Gastroesophageal sphincter (tissue), 4 donors: Measurements from ENCODE around the gene PKIB. TPM values are rescaled to one million over a fixed set of nuclear protein-coding genes. Genes with fewer than 3 reads are reported as not detected.
"Not testable (repeated sequence)": the region's sequence is repeated elsewhere in the genome, so short reads cannot be mapped to it uniquely, and the experiment has no call there.

ENCODE experiments used
- ATAC-seq: fragments of 150-250 bp; one replicate; pipeline ENCODE4 v1.9.1; 2016; ENCODE audit warnings: mild to moderate bottlenecking, moderate library complexity
- H3K27ac ChIP-seq, 4 donors: fragments of 200-600 bp; sonication (generic) in 3 of 4; 1 replicate in 3 of 4; 2 replicates in 1 of 4; pipeline ENCODE4 v1.5.1; 2016 to 2019
- H3K27me3 ChIP-seq: fragments of 200-600 bp; sonication (generic); one replicate; pipeline ENCODE4 v1.5.1; 2019
- H3K36me3 ChIP-seq, 2 donors: fragments of 200-600 bp; sonication (generic); one replicate each; pipeline ENCODE4 v1.5.1; 2019; ENCODE audit warnings: control low read depth in 1 of 2
- H3K4me1 ChIP-seq, 3 donors: fragments of 200-600 bp; sonication (generic); 1 replicate in 2 of 3; 2 replicates in 1 of 3; pipeline ENCODE4 v1.5.1; 2016 to 2019; ENCODE audit warnings: control low read depth in 2 of 3
- H3K4me3 ChIP-seq, 2 donors: fragments of 200-600 bp; sonication (generic); one replicate each; pipeline ENCODE4 v1.5.1; 2019; ENCODE audit warnings: mild to moderate bottlenecking in 1 of 2, moderate library complexity in 1 of 2
- H3K9me3 ChIP-seq, 3 donors: fragments of 200-600 bp; sonication (generic); one replicate each; pipeline ENCODE4 v1.5.1; 2017 to 2019; ENCODE audit warnings: control low read depth in 2 of 3
- CTCF ChIP-seq, 4 experiments: fragments of 200-600 bp in 2 of 4; fragments of 450-650 bp in 2 of 4; sonication (generic) in 1 of 4; IDR thresholded peaks; one replicate each; pipeline ENCODE4 v1.5.1; 2017 to 2019; ENCODE audit warnings: antibody characterized with exemption in 4 of 4, mild to moderate bottlenecking in 2 of 4, moderate library complexity in 2 of 4
- EP300 ChIP-seq: sonication (generic); formaldehyde crosslinking; IDR thresholded peaks from one replicate; pipeline ENCODE4 v1.6.1; 2017; ENCODE audit warnings: antibody characterized with exemption, mild to moderate bottlenecking
- POLR2A ChIP-seq, 2 donors: fragments of 450-650 bp; IDR thresholded peaks; one replicate each; pipeline ENCODE4 v1.6.1; 2017; ENCODE audit warnings: antibody characterized with exemption in 2 of 2, mild to moderate bottlenecking in 2 of 2, moderate library complexity in 1 of 2
- POLR2AphosphoS5 ChIP-seq: sonication (generic); formaldehyde crosslinking; IDR thresholded peaks from one replicate; pipeline ENCODE4 v1.6.1; 2017; ENCODE audit warnings: antibody characterized with exemption
- WGBS, 2 donors: methylation state at CpG; one replicate each; pipeline ENCODE4 v1.1.5; 2018; ENCODE audit warnings: low coverage in 1 of 2; 5-methylcytosine and 5-hydroxymethylcytosine counted together
- total RNA-seq, 4 donors: library from RNA; depleted of rRNA; stranded (reverse); fragments of >200 nt; gene quantifications; one replicate each; pipeline ENCODE4 v1.1.0, GENCODE V29; 2016

PKIB gene
- total RNA-seq, 4 donors from 2014 or later, result 0.67 to 1.1 TPM; not detected in 2

DNA sequence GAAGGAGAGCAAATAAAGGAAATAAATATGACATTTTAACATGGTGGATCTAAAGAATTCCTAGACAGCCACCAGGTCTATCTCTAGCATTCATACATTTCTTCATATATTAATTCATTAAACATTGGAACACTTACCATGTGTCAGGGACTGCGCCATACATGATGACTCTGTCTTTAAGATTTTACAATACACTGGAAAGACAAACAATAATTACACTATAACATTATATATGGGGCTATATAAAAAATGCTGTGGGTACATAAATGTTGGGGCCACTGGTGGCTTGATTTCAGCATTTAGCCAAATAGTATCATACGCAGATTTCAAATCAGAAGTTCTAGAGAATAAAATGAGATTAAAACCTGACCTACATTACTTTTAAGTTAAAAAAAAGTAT, 33.3 kb upstream of the PKIB start:
- TF ChIP-seq POLR2A (IDR thresholded peaks at IDR 0.05) (no peak), POLR2AphosphoS5 (no peak), CTCF (IDR thresholded peaks at IDR 0.05) (no peak), EP300 (no peak)
- ATAC-seq, result no peak
- Histone ChIP-seq H3K27me3 (no peaks in the 10 kb centered on the region), H3K36me3 (no peaks in the 10 kb centered on the region), H3K4me1 (no peaks in the 10 kb centered on the region), H3K9me3 (no peaks in the 10 kb centered on the region), H3K4me3 (no peak overlapping the region), H3K27ac (no peak overlapping the region)
- 93 to 94% methylated on average over 2 of the region's 2 CpGs for WGBS, 2 donors

GRCh38 chr6:122578961-122579360, 31.2 kb upstream of the PKIB start:
- no peak overlapping the region for H3K27ac ChIP-seq
- H3K4me3 ChIP-seq, result no peak overlapping the region
- no peaks in the 10 kb centered on the region for H3K27me3 ChIP-seq
- ATAC-seq, result no peak
- no peaks in the 10 kb centered on the region for H3K9me3 ChIP-seq
- whole genome bisulfite sequencing, 2 donors, result 100% methylated on average over 1 of the region's 1 CpG; no CpG with 5 or more reads in 1 of the 2 donors
- no peaks in the 10 kb centered on the region for H3K4me1 ChIP-seq
- H3K36me3 ChIP-seq, result no peaks in the 10 kb centered on the region
- no peak for TF ChIP-seq EP300
- TF ChIP-seq CTCF (IDR thresholded peaks at IDR 0.05), result no peak
- TF ChIP-seq POLR2A (IDR thresholded peaks at IDR 0.05), result no peak
- TF ChIP-seq POLR2AphosphoS5, result no peak

DNA sequence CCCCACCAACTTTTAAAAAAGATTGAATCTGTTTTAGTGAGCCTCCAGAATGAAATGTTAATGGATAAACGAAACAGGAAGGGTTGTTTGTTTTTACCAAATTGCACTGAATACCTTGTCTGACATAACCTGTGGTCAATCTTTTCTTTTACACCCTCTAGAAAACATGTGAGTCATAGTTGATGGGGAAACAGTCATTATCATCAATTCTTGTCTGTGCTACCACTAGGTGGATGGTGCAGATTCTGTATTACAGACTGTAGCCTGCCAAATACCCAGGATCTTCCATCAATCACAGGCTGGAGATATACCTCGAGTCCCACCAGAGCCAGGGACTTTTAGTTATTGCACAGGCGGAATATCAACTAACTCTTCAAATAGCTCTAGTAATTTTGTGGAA, 29.5 kb upstream of the PKIB start:
- Histone ChIP-seq H3K4me1 (no peaks in the 10 kb centered on the region), H3K36me3 (no peaks in the 10 kb centered on the region), H3K4me3 (no peak overlapping the region), H3K27me3 (no peaks in the 10 kb centered on the region), H3K9me3 (no peaks in the 10 kb centered on the region), H3K27ac (no peak overlapping the region)
- TF ChIP-seq CTCF (IDR thresholded peaks at IDR 0.05) (no peak), EP300 (no peak), POLR2AphosphoS5 (no peak), POLR2A (IDR thresholded peaks at IDR 0.05) (no peak)
- 30 to 49% methylated on average over 3 of the region's 3 CpGs for WGBS, 2 donors
- ATAC-seq, result no peak

DNA sequence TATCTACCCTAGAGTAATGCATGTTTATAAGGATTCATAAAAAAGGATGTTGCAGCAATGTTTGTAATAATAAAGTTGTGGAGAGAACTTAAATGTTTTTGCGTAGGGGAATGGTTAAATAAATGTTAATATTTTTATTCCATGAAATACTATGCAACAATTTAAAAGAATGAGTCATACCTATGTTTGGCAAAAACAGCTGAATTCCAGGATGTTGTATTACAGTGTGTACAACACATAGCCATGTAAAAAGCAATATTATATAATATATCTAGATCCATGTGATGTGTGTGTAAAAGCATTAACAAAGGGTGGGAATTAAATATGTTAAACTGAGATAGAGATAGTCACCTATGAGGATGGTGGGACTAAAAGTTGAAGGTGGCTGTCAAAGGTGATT, 21.1 kb upstream of the PKIB start:
- TF ChIP-seq POLR2AphosphoS5 (no peak), EP300 (no peak), POLR2A (IDR thresholded peaks at IDR 0.05) (no peak), CTCF (IDR thresholded peaks at IDR 0.05) (no peak)

GRCh38 chr6:122598295-122598694, 11.9 kb upstream of the PKIB start:
- peaks cover 0 to 23% (median 0%) of the 10 kb centered on the region in 3 donors for H3K9me3 ChIP-seq
- not testable (repeated sequence) for H3K27ac ChIP-seq, H3K36me3 ChIP-seq, H3K4me3 ChIP-seq, H3K4me1 ChIP-seq, ATAC-seq, H3K27me3 ChIP-seq
- 50 to 81% methylated on average over 1 to 2 of the region's 2 CpGs for WGBS, 2 donors

More for the DNA sequence above, 21.1 kb upstream of the PKIB start:
- Histone ChIP-seq H3K4me3 (no peak overlapping the region), H3K4me1 (no peaks in the 10 kb centered on the region), H3K27ac (no peak overlapping the region), H3K27me3 (no peaks in the 10 kb centered on the region), H3K9me3 (no peaks in the 10 kb centered on the region), H3K36me3 (no peaks in the 10 kb centered on the region)
- 88 to 100% methylated on average over 1 of the region's 1 CpG for WGBS, 2 donors
- no peak for ATAC-seq

DNA sequence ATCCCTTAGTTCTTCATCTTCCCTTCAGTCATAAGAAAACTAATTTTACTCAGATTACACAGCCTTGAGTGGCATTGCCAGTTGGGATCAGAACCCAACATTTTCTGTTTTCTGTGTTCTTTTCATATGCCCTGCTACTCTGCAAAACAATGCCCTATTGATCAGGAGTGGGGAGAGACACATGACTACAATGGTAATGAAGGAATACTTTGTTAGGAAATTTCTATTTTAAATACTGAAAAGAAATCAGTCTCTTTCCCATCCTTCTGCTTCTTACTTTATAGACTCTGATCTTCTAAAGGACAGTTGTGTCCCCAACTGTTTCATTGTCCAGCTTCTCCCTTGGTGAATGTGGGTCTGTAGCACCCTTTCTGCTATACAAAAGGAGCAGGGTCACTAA, 5.5 kb upstream of the PKIB start:
- Histone ChIP-seq H3K36me3 (no peaks in the 10 kb centered on the region), H3K9me3 (no peaks in the 10 kb centered on the region), H3K4me1 (peaks cover 0 to 4% (median 0%) of the 10 kb centered on the region in 3 donors), H3K27ac (no peak overlapping the region), H3K27me3 (no peaks in the 10 kb centered on the region), H3K4me3 (no peak overlapping the region)
- no peak for ATAC-seq
- TF ChIP-seq POLR2A (IDR thresholded peaks at IDR 0.05) (no peak), EP300 (no peak), CTCF (IDR thresholded peaks at IDR 0.05) (no peak), POLR2AphosphoS5 (no peak)
